HepG2 (cell line): ENCODE results near the gene ACP1. TPM values are rescaled to one million over a fixed set of nuclear protein-coding genes. Genes with fewer than 3 reads are reported as not detected.

Experiments used
- ATRX ChIP-seq: sonication (generic); formaldehyde crosslinking; IDR thresholded peaks from 2 replicates; pipeline ENCODE4 v1.4.0; 2020; ENCODE audit warnings: missing genetic modification reagents, borderline replicate concordance
- HMGXB3 ChIP-seq: sonication (generic); formaldehyde crosslinking; IDR thresholded peaks from 2 replicates; pipeline ENCODE4 v1.4.0; 2020; ENCODE audit warnings: missing genetic modification reagents, borderline replicate concordance
- LRRFIP1 ChIP-seq: sonication (generic); formaldehyde crosslinking; conservative IDR thresholded peaks from 2 replicates; pipeline ENCODE4 v1.4.0; 2020; ENCODE audit warnings: missing genetic modification reagents
- MXI1 ChIP-seq: IDR thresholded peaks from 3 replicates; pipeline ENCODE4 v1.6.1; 2012; ENCODE audit warnings: low read depth, low read length, inconsistent platforms, borderline replicate concordance
- NFKBIZ ChIP-seq: IDR thresholded peaks from 2 replicates; pipeline ENCODE4 v1.6.1; 2018; ENCODE audit warnings: missing genetic modification reagents, missing compliant biosample characterization
- PHF20 ChIP-seq: sonication (generic); formaldehyde crosslinking; IDR thresholded peaks from 2 replicates; pipeline ENCODE4 v1.5.0; 2020; ENCODE audit warnings: mild to moderate bottlenecking, missing genetic modification reagents
- SIX1 ChIP-seq: sonication (generic); formaldehyde crosslinking; IDR thresholded peaks from 2 replicates; pipeline ENCODE4 v1.4.0; 2020; ENCODE audit warnings: missing genetic modification reagents, borderline replicate concordance
- TBX2 ChIP-seq: sonication (generic); formaldehyde crosslinking; IDR thresholded peaks from 2 replicates; pipeline ENCODE4 v1.5.0; 2020; ENCODE audit warnings: missing genetic modification reagents, mild to moderate bottlenecking, borderline replicate concordance
- TBX3 ChIP-seq: fragments of 450-650 bp; IDR thresholded peaks from 2 replicates; pipeline ENCODE4 v1.6.1; 2017; ENCODE audit warnings: antibody characterized with exemption, mild to moderate bottlenecking, inconsistent platforms, borderline replicate concordance
- ZHX1 ChIP-seq: sonication (generic); formaldehyde crosslinking; IDR thresholded peaks from 2 replicates; pipeline ENCODE4 v1.8.1; 2022; ENCODE audit warnings: low read depth, mild to moderate bottlenecking, missing genetic modification reagents
- ZNF552 ChIP-seq: sonication (generic); formaldehyde crosslinking; IDR thresholded peaks from 2 replicates; pipeline ENCODE4 v1.9.0; 2022; ENCODE audit warnings: missing genetic modification reagents, mild to moderate bottlenecking, borderline replicate concordance
- ZNF746 ChIP-seq: sonication (generic); formaldehyde crosslinking; IDR thresholded peaks from 2 replicates; pipeline ENCODE4 v1.8.0; 2022; ENCODE audit warnings: mild to moderate bottlenecking, missing genetic modification reagents
- ZNF773 ChIP-seq: sonication (generic); formaldehyde crosslinking; IDR thresholded peaks from 2 replicates; pipeline ENCODE4 v1.4.0; 2020; ENCODE audit warnings: missing genetic modification reagents, borderline replicate concordance
- polyA plus RNA-seq, 8 experiments: library from polyadenylated mRNA; depleted of rRNA in 3 of 8; stranded (reverse) in 7 of 8; unstranded in 1 of 8; fragments of >200 nt; fragmentation: Illumina TruSeq in 4 of 8; extraction: Trizol in 4 of 8; gene quantifications; 2 replicates each; pipeline versions ENCODE4 v1.2.1 to v1.2.3, GENCODE V29; 2011 to 2016; ENCODE audit warnings: low read depth in 4 of 8, missing spikeins in 1 of 8, mixed read lengths in 1 of 8; ENCODE audit not compliant: insufficient read depth in 1 of 8
- total RNA-seq, 5 experiments: library from RNA; depleted of rRNA; stranded (reverse); fragments of >200 nt; fragmentation: Illumina TruSeq; extraction: Trizol; gene quantifications; 2 replicates each; pipeline ENCODE4 v1.2.3, GENCODE V29; 2016; ENCODE audit warnings: low read depth in 1 of 5
- TF ChIP-seq, protein P1 (sequence below): sonication (generic); formaldehyde crosslinking; IDR thresholded peaks from 2 replicates; pipeline ENCODE4 v1.4.0; 2020; ENCODE audit warnings: mild to moderate bottlenecking, missing genetic modification reagents
- TF ChIP-seq, protein P2 (sequence below): sonication (generic); formaldehyde crosslinking; IDR thresholded peaks from 2 replicates; pipeline ENCODE4 v1.8.0; 2023; ENCODE audit warnings: mild to moderate bottlenecking, missing genetic modification reagents
- TF ChIP-seq, protein P3 (sequence below): IDR thresholded peaks from 2 replicates; pipeline ENCODE4 v1.6.1; 2016; ENCODE audit warnings: control low read depth

ACP1 gene
- total and polyA plus RNA-seq, 2 of the 13 experiments (the other 11 are each of a cell fraction or from before 2014, with no cell fraction given): 246 to 348 TPM

DNA sequence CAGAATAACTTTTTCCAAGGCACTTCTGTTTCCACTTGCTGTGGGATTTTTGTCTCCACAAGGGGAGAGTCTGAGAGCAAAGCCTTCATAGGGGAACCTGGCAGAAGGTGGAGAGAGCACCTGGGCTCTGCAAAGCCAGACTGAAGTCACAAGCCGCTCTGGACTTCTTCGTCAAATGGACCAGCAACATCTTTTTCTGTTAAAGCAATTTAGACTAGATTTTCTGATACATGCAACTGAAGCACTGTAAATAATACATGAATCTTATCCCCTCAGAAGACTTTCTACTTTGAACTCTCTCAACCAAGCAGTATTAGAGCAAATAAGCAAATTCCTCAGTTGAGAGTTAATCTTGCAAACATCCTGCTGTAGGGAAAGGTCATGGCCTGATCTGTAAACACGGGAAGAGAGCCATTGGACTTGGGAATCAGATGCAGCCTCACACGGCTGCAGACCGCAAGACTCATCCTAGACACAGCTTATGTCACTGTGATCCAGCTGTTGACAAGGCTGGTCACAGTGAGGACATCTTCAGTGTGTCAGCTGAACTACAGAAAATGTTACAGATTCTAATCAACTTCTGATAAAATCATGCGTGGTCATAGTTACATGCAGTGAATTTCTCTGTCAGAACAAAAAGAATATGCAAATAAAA lies 4.1 kb upstream of the ACP1 start (continued):
- TF ChIP-seq LRRFIP1 (CRISPR knock-in tag) (no peak), ATRX (CRISPR knock-in tag) (no peak), ZNF552 (CRISPR knock-in tag) (no peak), TBX2 (CRISPR knock-in tag) (peak; percentile 99), SIX1 (peak; percentile 95; the same call in 1 of the 2 replicates), PHF20 (CRISPR knock-in tag) (peak; percentile 55; the same call in 1 of the 2 replicates), ZNF746 (CRISPR knock-in tag) (peak; percentile 80; the same call in 1 of the 2 replicates), HMGXB3 (CRISPR knock-in tag) (peak; percentile 94), ZHX1 (peak; percentile 93), TBX3 (peak; percentile 95), MXI1 (peak; percentile 88; the same call in 2 of the 3 replicates), NFKBIZ (peak; percentile 99), ZNF773 (CRISPR knock-in tag) (no peak)
- TF ChIP-seq, protein P1, sequence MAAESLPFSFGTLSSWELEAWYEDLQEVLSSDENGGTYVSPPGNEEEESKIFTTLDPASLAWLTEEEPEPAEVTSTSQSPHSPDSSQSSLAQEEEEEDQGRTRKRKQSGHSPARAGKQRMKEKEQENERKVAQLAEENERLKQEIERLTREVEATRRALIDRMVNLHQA (CRISPR knock-in tag): 0 out of 2 replicates have a peak, but pooled peaks have one; percentile 74
- TF ChIP-seq, protein P2, sequence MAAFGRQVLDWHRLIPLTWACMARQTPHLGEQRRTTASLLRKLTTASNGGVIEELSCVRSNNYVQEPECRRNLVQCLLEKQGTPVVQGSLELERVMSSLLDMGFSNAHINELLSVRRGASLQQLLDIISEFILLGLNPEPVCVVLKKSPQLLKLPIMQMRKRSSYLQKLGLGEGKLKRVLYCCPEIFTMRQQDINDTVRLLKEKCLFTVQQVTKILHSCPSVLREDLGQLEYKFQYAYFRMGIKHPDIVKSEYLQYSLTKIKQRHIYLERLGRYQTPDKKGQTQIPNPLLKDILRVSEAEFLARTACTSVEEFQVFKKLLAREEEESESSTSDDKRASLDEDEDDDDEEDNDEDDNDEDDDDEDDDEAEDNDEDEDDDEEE: peak; percentile 59
- TF ChIP-seq, protein P3, sequence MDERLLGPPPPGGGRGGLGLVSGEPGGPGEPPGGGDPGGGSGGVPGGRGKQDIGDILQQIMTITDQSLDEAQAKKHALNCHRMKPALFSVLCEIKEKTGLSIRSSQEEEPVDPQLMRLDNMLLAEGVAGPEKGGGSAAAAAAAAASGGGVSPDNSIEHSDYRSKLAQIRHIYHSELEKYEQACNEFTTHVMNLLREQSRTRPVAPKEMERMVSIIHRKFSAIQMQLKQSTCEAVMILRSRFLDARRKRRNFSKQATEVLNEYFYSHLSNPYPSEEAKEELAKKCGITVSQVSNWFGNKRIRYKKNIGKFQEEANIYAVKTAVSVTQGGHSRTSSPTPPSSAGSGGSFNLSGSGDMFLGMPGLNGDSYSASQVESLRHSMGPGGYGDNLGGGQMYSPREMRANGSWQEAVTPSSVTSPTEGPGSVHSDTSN: peak; percentile 60; the same call in 1 of the 2 replicates
